ENCODE data around the gene SLC1A7.

SLC1A7 gene

DNA sequence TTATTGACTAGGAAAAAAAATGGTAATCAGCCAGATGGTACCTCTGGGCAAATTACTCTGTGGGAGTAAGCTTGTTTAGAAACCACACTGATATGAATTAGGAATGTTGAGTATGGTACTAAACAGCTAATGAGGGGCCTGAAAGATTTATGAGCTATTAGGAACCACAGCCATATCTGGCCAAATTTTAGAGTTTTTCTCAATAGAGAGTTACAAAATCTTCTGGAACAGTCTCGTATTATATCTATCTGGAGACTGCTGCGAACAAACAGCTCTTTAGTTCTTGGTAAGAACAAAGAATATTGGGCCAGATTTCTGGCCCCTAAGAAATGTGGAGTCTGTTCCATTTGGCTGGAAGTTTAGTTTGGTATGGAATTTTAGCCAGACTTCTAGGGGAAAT lies 85.3 kb downstream of the SLC1A7 start:
- no peak for DNase-seq

DNA sequence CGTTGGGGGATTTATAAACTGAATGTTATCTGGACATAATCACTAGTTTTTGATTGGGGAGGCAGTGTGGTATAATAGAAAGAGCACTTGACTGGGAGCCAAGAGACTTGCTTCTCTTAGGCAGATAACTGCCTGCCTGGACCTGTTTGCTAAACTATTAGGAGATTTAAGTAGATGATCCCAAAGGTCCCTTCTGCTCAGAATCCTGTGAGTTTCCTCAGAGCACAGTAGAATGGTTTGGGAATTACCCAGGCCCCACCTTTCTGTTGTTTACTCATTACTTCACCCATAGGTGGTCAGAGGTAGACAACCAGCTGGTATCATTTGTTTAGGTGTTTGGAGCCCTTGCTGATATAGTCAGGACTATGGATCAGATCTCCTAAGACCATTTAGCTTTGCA lies 90.8 kb downstream of the SLC1A7 start:
- DNase-seq, result no peak

DNA sequence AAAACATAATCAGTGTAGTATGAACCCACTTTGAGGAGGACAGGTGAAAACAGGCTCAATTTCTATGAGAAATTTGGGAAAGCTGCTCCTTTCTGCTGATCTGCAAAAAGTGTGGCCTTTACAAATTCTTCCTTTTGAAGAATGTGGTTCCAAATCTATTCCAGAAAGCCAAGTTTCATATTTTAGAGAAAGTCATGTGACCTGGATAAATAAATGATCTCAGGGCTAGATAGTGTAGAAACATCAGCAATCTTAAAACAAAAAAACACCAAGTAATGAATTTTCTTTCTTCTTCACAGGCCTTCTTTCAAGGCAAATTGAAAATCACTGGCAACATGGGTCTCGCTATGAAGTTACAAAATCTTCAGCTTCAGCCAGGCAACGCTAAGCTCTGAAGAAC lies 92.1 kb downstream of the SLC1A7 start:
- DNase-seq, result no peak

DNA sequence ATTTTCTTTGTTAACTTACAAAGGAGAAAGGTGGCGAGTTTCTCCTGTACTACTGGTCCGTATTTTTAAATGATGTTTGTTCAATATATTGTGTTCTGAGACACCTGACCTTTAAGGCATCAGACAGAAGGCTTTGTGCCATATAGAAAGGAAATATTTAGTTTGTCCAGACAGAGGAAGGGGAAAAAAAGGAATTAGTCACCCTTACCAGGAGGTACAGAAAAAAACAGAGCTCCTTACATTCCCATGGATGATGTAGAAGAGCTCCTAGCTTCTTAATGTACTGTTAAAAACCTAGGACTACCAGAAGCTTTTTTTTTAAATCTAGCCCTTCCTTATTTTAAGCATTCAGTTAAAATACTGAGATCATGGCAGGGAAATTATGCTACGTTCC lies 92.9 kb downstream of the SLC1A7 start:
- no peak for DNase-seq

DNA sequence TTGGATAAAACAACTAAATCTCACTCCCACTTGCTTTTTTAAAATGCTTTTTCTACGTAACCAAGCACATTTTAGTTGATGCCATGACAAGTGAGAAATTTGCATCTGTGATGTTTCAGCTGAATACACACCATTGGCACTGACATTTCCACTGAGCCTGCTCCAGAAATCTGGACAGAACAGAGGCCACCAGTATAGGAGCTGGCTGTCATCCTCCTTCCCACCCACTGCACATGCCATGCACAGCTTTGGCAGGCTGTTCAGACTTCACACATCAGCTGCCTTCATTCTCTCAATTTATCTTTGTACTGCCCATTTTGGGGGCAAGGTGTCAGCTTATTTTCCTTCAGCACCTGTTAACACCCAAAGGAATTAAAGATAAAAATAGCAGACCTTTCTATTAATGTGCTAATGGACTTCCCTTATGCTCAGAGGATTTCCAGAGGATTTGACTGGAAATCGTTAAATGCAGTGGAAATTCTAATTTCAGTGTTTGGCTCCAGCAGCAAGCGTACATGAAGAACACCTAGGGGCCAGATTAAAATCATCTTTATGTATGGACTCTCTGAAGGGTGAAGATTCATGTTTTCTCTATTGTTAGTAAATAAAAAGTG lies 93.4 kb downstream of the SLC1A7 start:
- DNase-seq, result no peak

DNA sequence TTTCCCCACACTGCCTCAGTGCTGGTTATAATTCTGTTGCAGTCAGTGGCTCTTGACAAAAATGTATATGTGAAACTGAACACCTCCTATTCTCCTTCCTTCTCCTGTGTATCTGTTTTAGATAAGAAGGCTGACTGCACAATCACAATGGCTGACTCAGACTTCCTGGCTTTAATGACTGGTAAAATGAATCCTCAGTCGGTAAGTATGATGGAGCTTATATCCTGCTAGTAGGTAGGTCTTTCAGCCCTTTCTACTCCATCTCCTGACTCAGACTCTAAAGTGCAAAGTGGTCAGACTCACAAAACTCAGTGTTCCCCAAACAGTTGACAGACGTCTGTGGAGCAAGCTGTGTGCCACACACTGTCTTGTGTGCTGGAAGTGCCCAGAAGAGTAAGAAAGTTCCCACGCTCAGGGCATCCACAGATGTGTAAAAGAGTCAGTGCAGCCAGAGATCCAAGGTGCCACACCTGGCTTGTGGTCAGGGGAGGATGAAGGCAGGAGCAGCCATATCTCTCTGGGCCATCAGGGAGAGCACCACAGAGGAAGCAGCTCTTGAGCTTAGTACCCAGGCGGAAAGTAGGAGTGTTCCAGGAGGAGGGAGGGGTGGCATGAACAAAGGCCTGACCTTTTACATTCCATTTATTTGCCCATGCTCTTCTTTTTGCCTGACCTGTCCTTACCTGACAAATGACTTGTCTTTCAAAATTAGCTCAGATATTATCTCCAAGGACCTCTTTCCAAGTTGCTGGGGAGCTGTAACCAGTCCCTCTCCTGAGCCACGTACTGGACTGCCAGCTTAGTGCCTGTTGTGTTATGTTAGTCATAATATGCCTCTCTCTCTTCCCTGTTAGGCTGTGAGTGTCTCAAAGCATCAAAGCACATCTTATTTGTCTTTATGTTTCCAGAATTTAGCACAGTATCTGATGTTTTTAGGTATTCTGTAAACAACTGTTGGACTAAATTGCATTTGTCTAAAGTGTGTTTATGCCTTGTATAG lies 94.4 kb downstream of the SLC1A7 start:
- DNase-seq, result no peak

DNA sequence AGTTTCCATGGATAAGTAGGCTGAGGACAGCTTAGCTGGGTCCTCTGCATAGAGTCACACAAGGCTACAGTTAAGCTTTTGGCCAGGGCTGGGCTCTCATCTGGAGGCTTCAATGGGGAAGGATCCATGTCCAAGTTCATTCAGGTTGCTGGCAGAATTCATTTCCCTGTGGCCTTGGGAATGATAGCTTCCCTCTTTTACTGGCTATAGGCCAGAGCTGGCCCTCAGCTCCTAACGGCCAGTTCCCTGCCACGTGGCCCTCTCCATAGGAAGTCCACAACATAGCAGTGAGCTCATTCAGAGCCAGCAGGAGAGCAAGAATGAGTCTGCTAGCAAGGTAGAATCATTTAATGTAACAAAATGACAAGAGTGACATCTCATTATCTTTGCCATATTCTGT lies 95.5 kb downstream of the SLC1A7 start:
- DNase-seq, result no peak

DNA sequence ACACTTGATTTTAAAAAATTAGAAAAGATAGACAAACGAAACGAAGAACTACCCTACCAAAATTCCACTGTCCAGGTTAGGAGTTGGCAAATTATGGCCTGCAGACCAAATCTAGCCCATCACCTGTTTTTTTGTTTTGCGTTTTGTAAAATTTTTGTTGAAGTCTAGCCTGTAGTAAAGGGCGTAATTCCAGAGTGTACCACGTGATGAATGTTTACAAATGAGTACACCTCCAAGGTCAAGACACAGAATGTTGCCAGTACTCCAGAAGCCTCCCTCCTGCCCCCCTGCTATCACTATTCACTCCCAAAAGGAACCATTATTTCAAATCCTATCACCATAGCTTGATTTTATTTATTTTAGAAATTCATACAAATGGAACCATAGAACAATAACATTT lies 97.5 kb downstream of the SLC1A7 start:
- DNase-seq, result no peak

DNA sequence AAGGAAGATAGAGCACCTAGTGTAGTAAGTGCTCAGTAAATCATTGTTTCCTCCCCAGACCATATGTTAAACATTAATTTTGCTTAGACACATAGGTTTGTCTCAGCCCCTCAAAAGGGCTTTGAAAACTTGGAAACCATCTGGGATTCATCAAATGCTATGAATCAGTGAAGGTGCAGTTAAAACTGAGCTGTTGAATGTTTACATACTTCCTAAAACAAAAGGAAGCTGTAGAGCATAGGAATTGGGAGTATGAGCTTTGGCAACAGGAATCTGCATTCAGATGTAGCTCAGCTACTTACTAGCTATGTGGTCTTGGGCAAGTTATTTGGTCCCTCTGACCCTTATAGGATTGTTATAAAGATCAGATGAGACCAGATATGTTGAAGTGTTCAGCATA lies 99.2 kb downstream of the SLC1A7 start:
- no peak for DNase-seq

DNA sequence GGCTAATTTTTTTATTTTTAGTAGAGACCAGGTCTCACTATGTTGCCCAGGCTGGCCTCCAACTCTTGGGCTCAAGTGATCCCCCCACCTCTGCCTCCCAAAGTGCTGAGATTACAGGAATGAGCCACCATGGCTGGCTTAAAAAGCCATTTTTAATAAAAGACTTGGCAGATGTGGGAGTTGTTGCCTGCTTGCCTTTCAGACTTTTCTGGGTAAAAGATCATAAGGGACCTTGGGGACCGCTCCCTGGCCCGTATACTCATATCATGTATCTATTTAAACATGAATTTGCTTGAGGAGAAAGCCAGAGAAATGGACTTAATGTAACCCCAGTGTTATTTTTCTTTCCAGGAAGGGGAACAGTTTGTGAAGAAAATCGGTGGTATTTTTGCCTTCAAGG lies 103.9 kb downstream of the SLC1A7 start:
- no peak for DNase-seq

All from NCI-H1417 treated with DMSO at 0.1 percent for 48 hours (cell line).